ENCODE data around the gene TNNI3. TPM values are rescaled to one million over a fixed set of nuclear protein-coding genes. Genes with fewer than 3 reads are reported as not detected.
"Not testable (repeated sequence)": the region's sequence is repeated elsewhere in the genome, so short reads cannot be mapped to it uniquely, and the experiment has no call there.

The TNNI3 gene
- polyA plus RNA-seq, 1 donor from 2014 or later = not detected

- peaks cover 48% of the 10 kb centered on the region for H3K27me3 Mint-ChIP-seq
- H3K4me1 Mint-ChIP-seq = peaks cover 0 to 4% (median 3%) of the 10 kb centered on the region in 3 donors
- no peak overlapping the region for H3K27ac Mint-ChIP-seq
- no peak overlapping the region for H3K4me3 Mint-ChIP-seq
- H3K9me3 Mint-ChIP-seq = peaks cover under 1 to 4% (median 2%) of the 10 kb centered on the region in 3 donors
- H3K36me3 Mint-ChIP-seq = no peaks in the 10 kb centered on the region
Measured at GRCh38 chr19:55161571-55162322, 4.2 kb upstream of the TNNI3 start.

DNA sequence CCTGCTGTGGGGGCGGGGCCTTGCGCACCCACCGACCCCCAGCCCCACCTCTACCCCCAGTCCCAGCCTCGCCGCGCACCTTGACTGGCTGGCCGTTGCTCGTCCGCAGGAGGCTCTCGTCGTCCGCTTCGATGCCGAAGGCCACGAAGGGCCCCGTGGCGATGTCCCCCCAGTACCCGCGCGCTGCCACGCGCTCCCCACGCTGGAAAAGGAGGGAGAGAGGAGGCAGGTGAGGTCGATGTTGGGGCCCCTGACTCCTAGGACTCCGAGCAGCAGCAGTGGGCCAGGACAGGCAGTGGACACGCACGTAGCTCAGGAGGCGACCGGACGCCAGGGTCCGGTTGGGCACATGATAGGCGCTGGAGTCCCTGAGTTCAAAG lies 3.4 kb upstream of the TNNI3 start:
- no peak overlapping the region for H3K4me3 Mint-ChIP-seq
- no peaks in the 10 kb centered on the region for H3K36me3 Mint-ChIP-seq
- peaks cover 0 to 1% (median 0%) of the 10 kb centered on the region in 3 donors for H3K4me1 Mint-ChIP-seq
- peaks cover 0 to 3% (median 0%) of the 10 kb centered on the region in 3 donors for H3K9me3 Mint-ChIP-seq
- H3K27me3 Mint-ChIP-seq = peaks cover 49% of the 10 kb centered on the region
- H3K27ac Mint-ChIP-seq = no peak overlapping the region

- no peaks in the 10 kb centered on the region for H3K36me3 Mint-ChIP-seq
- H3K27ac Mint-ChIP-seq = peak overlapping the region in 1 of 3 donors; percentile 71
- H3K4me1 Mint-ChIP-seq = peaks cover 0 to 1% (median 0%) of the 10 kb centered on the region in 3 donors
- H3K9me3 Mint-ChIP-seq = peaks cover 0 to 3% (median 0%) of the 10 kb centered on the region in 3 donors
- H3K27me3 Mint-ChIP-seq = peaks cover 46% of the 10 kb centered on the region
- H3K4me3 Mint-ChIP-seq = peak overlapping the region in 1 of 4 donors; percentile 41
Measured at GRCh38 chr19:55160128-55160985, 2.8 kb upstream of the TNNI3 start.

- H3K9me3 Mint-ChIP-seq = peaks cover 0 to 7% (median 0%) of the 10 kb centered on the region in 3 donors
- peaks cover 0 to 8% (median 2%) of the 10 kb centered on the region in 3 donors for H3K4me1 Mint-ChIP-seq
- H3K36me3 Mint-ChIP-seq = peaks cover 6% of the 10 kb centered on the region
- no peak overlapping the region for H3K4me3 Mint-ChIP-seq
- no peak overlapping the region for H3K27ac Mint-ChIP-seq
- peaks cover 47% of the 10 kb centered on the region for H3K27me3 Mint-ChIP-seq
Measured at GRCh38 chr19:55158848-55159749, 1.6 kb upstream of the TNNI3 start.

DNA sequence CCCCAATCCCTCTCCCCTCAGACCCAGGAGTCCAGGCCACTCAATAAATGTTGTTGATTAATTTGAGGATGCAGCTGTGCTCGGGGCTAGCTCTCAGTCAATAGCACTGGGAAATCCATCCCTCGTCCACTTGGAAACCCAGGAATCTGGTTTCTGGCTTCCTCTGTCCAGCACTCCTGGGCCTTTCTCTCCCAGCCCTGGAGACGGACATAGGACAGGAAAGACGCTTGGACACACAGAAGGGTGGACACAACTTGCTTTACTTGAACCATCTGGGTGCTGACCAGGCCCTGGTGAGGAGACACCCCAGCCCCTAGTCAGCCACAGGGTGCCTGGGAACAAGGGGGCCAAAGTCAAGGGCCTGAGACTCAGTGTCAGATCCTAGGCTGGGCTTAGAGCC lies 891 bp upstream of the TNNI3 start:
- peaks cover 44% of the 10 kb centered on the region for H3K27me3 Mint-ChIP-seq

DNA sequence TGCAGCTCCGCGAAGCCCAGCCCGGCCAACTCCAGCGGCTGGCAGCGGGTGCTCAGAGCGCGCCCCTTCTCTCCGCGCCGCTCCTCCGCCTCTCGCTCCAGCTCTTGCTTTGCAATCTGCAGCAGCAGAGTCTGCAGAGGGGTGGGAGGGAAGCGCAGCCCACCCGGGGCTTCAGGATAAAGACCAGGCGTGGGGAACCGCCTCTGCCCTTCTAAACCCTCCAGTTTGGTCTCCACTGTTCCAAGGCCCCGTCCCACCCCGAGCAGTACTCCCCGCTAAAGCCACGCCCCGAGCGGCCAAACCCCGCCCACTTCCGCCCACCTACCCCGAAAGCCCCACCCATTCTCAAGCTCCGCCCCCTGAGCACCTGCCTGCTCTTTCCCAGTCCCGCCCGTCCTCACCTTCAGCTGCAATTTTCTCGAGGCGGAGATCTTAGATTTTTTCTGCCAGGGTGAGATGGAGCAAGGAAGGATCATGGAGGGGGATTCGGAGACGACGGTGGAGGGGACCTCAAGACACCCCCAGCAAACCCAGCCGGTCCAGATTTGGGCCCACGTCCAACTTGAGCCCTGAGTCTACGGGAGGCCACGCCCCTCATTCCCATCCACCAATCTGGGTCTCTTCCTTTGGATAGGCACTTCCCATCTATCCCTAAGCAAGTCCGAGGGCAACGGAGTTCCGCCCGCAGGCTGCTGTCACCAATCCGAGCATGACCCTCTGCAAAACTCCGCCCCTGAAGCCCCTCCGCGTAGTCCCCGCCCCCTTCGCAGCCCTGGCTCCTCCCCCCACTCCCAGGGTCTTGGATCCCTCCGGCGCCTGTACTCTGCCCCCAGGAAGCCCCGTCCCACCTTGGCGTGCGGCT lies 1.1 kb downstream of the TNNI3 start:
- H3K27me3 Mint-ChIP-seq = peaks cover 38% of the 10 kb centered on the region
- peaks cover 0 to 14% (median 0%) of the 10 kb centered on the region in 3 donors for H3K9me3 Mint-ChIP-seq
- H3K36me3 Mint-ChIP-seq = peaks cover 6% of the 10 kb centered on the region
- H3K4me3 Mint-ChIP-seq = peak overlapping the region in 1 of 4 donors; percentile 21
- peaks cover 0 to 18% (median 11%) of the 10 kb centered on the region in 3 donors for H3K4me1 Mint-ChIP-seq
- H3K27ac Mint-ChIP-seq = no peak overlapping the region

More for the DNA sequence above, 891 bp upstream of the TNNI3 start:
- Mint-ChIP-seq H3K27ac (no peak overlapping the region), H3K4me1 (peaks cover 0 to 12% (median 6%) of the 10 kb centered on the region in 3 donors), H3K36me3 (peaks cover 6% of the 10 kb centered on the region), H3K9me3 (peaks cover 0 to 8% (median 0%) of the 10 kb centered on the region in 3 donors), H3K4me3 (no peak overlapping the region)

DNA sequence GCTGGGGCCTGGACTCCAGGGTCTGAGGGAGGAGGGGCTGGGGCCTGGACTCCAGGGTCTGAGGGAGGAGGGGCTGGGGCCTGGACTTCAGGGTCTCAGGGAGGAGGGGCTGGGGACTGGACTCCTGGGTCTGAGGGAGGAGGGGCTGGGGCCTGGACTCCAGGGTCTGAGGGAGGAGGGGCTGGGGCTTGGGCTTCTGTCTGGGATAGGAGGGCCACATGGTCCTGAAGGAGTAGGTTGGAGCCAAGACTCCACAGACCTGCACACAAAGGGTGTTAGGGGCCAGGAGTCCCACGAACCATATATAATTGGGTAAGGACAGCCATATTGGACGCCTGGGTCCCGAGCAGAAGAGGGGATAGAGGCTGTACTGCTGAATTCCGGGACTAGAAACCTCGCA lies 1.7 kb downstream of the TNNI3 start:
- peaks cover 0 to 18% (median 11%) of the 10 kb centered on the region in 3 donors for H3K4me1 Mint-ChIP-seq
- H3K27ac Mint-ChIP-seq, H3K36me3 Mint-ChIP-seq: not testable (repeated sequence)
- peak overlapping the region in 1 of 4 donors; percentile 65 for H3K4me3 Mint-ChIP-seq
- H3K27me3 Mint-ChIP-seq = peaks cover 38% of the 10 kb centered on the region
- peaks cover 0 to 16% (median 0%) of the 10 kb centered on the region in 3 donors for H3K9me3 Mint-ChIP-seq

DNA sequence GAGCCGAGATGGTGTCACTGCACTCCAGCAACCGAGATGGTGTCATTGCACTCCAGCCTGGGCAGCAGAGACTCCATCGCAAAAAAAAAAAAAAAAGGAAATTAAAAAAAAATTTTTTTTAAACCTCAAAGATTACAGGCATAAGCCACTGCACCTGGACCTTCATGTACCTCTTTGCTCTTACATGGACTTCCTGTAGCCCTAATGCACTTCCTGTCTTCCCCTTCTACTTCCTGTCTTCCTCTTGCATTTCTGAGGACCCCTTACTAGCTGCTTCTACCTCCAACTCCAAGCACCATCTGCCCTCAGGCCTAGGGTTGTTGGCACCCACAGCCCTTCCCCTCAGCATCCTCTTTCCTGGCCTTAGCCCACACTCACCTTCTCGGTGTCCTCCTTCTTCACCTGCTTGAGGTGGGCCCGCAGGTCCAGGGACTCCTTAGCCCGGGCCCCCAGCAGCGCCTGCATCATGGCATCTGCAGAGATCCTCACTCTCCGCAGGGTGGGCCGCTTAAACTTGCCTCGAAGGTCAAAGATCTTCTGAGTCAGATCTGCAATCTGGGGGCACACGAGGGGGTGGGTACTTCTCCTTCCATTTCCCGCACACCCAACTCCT lies 3.8 kb downstream of the TNNI3 start:
- Mint-ChIP-seq H3K27me3 (peaks cover 29% of the 10 kb centered on the region), H3K36me3 (peaks cover 6% of the 10 kb centered on the region), H3K9me3 (peaks cover 0 to 16% (median 0%) of the 10 kb centered on the region in 3 donors), H3K27ac (peak overlapping the region in 2 of 3 donors; percentile 17 to 20), H3K4me3 (no peak overlapping the region), H3K4me1 (peaks cover 0 to 18% (median 13%) of the 10 kb centered on the region in 3 donors)

- peak overlapping the region in 1 of 3 donors; percentile 70 for H3K27ac Mint-ChIP-seq
Measured at GRCh38 chr19:55152017-55152416, 5.5 kb downstream of the TNNI3 start.

DNA sequence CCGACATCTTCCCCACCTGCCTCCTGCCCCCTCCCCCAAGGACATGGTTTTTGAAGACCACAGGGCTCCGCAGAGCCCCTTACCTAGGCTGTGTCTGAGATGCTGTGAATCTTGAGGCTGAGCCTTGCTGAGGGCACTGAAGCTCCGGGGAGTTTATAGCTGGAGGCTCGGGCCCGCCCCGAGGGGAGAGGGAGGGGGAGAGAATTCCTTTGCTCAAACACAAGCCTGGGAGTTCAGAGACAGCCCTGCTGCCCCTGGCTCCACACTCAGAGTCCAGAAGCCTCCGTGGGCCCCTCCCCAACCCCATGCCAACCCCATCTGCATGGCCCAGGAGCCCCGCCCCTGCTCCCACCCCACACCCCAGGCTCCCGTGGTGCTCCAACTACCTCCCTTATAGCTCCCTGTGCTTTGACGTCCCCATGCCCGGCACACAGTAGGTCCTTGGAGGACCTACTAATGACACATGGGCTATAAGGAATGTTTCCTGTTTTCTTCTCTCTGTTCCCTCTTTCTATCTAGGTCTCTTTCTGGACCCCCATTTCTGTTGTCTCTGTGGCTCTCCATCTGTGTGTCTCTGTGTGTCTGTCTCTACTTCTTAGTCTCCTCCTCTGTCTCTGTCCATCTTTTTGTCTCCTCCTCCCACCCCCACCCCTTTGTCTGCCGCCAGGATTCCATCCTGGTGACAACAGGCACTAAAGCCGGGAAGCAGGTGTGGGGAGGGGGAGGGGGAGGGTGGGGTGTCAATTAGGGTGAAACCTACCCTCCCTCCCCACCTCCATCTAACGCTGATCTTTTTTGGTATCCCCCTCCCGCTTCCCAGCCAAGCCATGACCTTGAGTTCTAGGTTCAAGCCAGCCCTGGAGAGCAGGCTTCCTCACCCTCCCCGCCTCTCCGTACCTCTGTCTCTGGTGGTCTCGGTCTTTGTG lies 8.2 kb downstream of the TNNI3 start, which contains the start of gene TNNT1:
Gene TNNT1, minus strand, starts transcription at position 129 of the 926 bp plus-strand sequence. CDS start 2,049 bp downstream, outside the sequence.
- Mint-ChIP-seq H3K4me3 (peak within 1 kb of the TSS in 2 of 4 donors; percentile 61 to 73), H3K4me1 (peaks cover 0 to 20% (median 13%) of the 10 kb centered on the region in 3 donors), H3K36me3 (peaks cover 3% of the 10 kb centered on the region), H3K9me3 (peaks cover 0 to 11% (median 0%) of the 10 kb centered on the region in 3 donors), H3K27me3 (peaks cover 26% of the 10 kb centered on the region), H3K27ac (peak within 1 kb of the TSS in 1 of 3 donors; percentile 62)

More at GRCh38 chr19:55152017-55152416, 5.5 kb downstream of the TNNI3 start:
- peak overlapping the region in 1 of 4 donors; percentile 47 for H3K4me3 Mint-ChIP-seq
- H3K4me1 Mint-ChIP-seq = peaks cover 0 to 18% (median 13%) of the 10 kb centered on the region in 3 donors
- H3K9me3 Mint-ChIP-seq = peaks cover 0 to 16% (median 0%) of the 10 kb centered on the region in 3 donors
- H3K36me3 Mint-ChIP-seq = peaks cover 6% of the 10 kb centered on the region
- H3K27me3 Mint-ChIP-seq = peaks cover 27% of the 10 kb centered on the region

GRCh38 chr19:55147545-55148251 lies 9.8 kb downstream of the TNNI3 start:
- Mint-ChIP-seq H3K36me3 (no peaks in the 10 kb centered on the region), H3K4me3 (no peak overlapping the region), H3K27ac (no peak overlapping the region), H3K27me3 (peaks cover 34% of the 10 kb centered on the region), H3K4me1 (peaks cover 0 to 16% (median 7%) of the 10 kb centered on the region in 3 donors), H3K9me3 (peaks cover 0 to 12% (median 0%) of the 10 kb centered on the region in 3 donors)

Data from IgD-negative memory B cell (primary cell).